A549 (cell line): ENCODE measurements around the gene PLIN4. TPM values are rescaled to one million over a fixed set of nuclear protein-coding genes. Genes with fewer than 3 reads are reported as not detected.

Experiments used
- ATAC-seq, 2 experiments: fragments of 200-7000 bp in 1 of 2; fragments of >200 bp in 1 of 2; cut with Nextera tagmentation in 1 of 2; cut with Tn5 transposase in 1 of 2; 3 replicates each; pipeline versions ENCODE4 v1.8.0 to v1.9.1; 2018 to 2020; ENCODE audit warnings: mild to moderate bottlenecking in 1 of 2, moderate library complexity in 1 of 2
- CTCF ChIA-PET: fragments of 300-600 bp; sonication (Branson Sonifier 250); formaldehyde crosslinking; extraction: SDS; loops from one replicate; lab custom pipeline; 2021; ENCODE audit warnings: antibody characterized with exemption, inconsistent platforms; lab: Yijun Ruan, JAX
- POLR2A ChIA-PET: fragments of 350-600 bp; formaldehyde crosslinking; extraction: SDS; loops from one replicate; lab custom pipeline; 2021; ENCODE audit warnings: antibody characterized with exemption, inconsistent platforms; lab: Yijun Ruan, JAX
- DNase-seq, 2 experiments: peaks; one replicate each; pipeline versions ENCODE4 v3.0.0 to v3.0.0-alpha.2; 2011 to 2016; ENCODE audit warnings: low read depth in 1 of 2, low spot score in 1 of 2
- FAIRE-seq: peaks from 2 replicates; lab custom pipeline; 2011; peaks lifted over from hg19 to GRCh38; lab: Jason Lieb, UNC
- H3K27ac ChIP-seq, 2 experiments: fragments of >200 bp; sonication (Bioruptor Twin); formaldehyde crosslinking; 3 replicates each; pipeline ENCODE4 v1.5.1; 2016 to 2017
- H3K4me1 ChIP-seq: fragments of >200 bp; sonication (Bioruptor Twin); formaldehyde crosslinking; 3 replicates; pipeline ENCODE4 v1.6.1; 2016
- H3K4me2 ChIP-seq: fragments of >200 bp; sonication (Bioruptor Twin); formaldehyde crosslinking; 3 replicates; pipeline ENCODE4 v1.6.1; 2016
- H3K4me3 ChIP-seq: fragments of >200 bp; sonication (Bioruptor Twin); formaldehyde crosslinking; 3 replicates; pipeline ENCODE4 v1.5.1; 2016
- H3K9me3 ChIP-seq: fragments of >200 bp; sonication (Bioruptor Twin); formaldehyde crosslinking; 3 replicates; pipeline ENCODE4 v1.6.1; 2016
- ATOH8 ChIP-seq: fragments of 250-450 bp; sonication (Bioruptor Pico); IDR thresholded peaks from 2 replicates; pipeline ENCODE4 v1.5.0; 2020; ENCODE audit warnings: low read depth, mild to moderate bottlenecking, moderate library complexity
- BHLHE40 ChIP-seq: IDR thresholded peaks from 2 replicates; pipeline ENCODE4 v1.6.1; 2012; ENCODE audit warnings: low read depth, low read length, inconsistent platforms
- CBX8 ChIP-seq: fragments of 200-600 bp; sonication (generic); IDR thresholded peaks from 2 replicates; pipeline ENCODE4 v1.6.1; 2016
- CHD2 ChIP-seq: fragments of 150-350 bp; IDR thresholded peaks from 2 replicates; pipeline ENCODE4 v1.6.1; 2014; ENCODE audit warnings: low read length; ENCODE audit not compliant: partially characterized antibody
- CHD4 ChIP-seq: fragments of 200-600 bp; sonication (generic); IDR thresholded peaks from 2 replicates; pipeline ENCODE4 v1.6.1; 2016; ENCODE audit warnings: antibody characterized with exemption, mild to moderate bottlenecking, borderline replicate concordance
- FOSL2 ChIP-seq, 2 experiments: fragments of 450-650 bp in 1 of 2; fragments of >200 bp in 1 of 2; sonication (Bioruptor Twin) in 1 of 2; formaldehyde crosslinking; IDR thresholded peaks; 2 replicates each; pipeline versions ENCODE4 v1.5.0 to v1.6.1; 2016 to 2020; ENCODE audit warnings: mild to moderate bottlenecking in 1 of 2, moderate library complexity in 1 of 2
- HDAC2 ChIP-seq: fragments of 200-600 bp; sonication (generic); IDR thresholded peaks from 2 replicates; pipeline ENCODE4 v1.6.1; 2016
- HMGXB4 ChIP-seq: fragments of 250-450 bp; sonication (Bioruptor Pico); IDR thresholded peaks from 2 replicates; pipeline ENCODE4 v1.5.0; 2021; ENCODE audit warnings: mild to moderate bottlenecking, moderate library complexity, borderline replicate concordance
- HOXB13 ChIP-seq: fragments of 250-450 bp; sonication (Bioruptor Pico); IDR thresholded peaks from 2 replicates; pipeline ENCODE4 v1.5.0; 2020; ENCODE audit warnings: low read depth, mild to moderate bottlenecking, moderate library complexity
- JUNB ChIP-seq: fragments of >200 bp; sonication (Bioruptor Twin); formaldehyde crosslinking; IDR thresholded peaks from 2 replicates; pipeline ENCODE4 v1.6.1; 2016
- KDM1A ChIP-seq: fragments of 200-600 bp; sonication (generic); IDR thresholded peaks from 2 replicates; pipeline ENCODE4 v1.6.1; 2016; ENCODE audit warnings: low read depth, mild to moderate bottlenecking
- NPAS2 ChIP-seq: fragments of 250-450 bp; sonication (Bioruptor Pico); IDR thresholded peaks from 2 replicates; pipeline ENCODE4 v1.8.0; 2022; ENCODE audit warnings: mild to moderate bottlenecking, moderate library complexity, borderline replicate concordance
- PHF8 ChIP-seq: fragments of 200-600 bp; sonication (generic); IDR thresholded peaks from 2 replicates; pipeline ENCODE4 v1.6.1; 2016; ENCODE audit warnings: low read depth, mild to moderate bottlenecking, antibody characterized with exemption, moderate library complexity, borderline replicate concordance
- POLR2A ChIP-seq: IDR thresholded peaks from 2 replicates; pipeline ENCODE4 v1.6.1; 2012; ENCODE audit warnings: mild to moderate bottlenecking, low read length
- RARB ChIP-seq: fragments of 250-450 bp; sonication (Bioruptor Pico); IDR thresholded peaks from 2 replicates; pipeline ENCODE4 v1.8.0; 2021; ENCODE audit warnings: mild to moderate bottlenecking, moderate library complexity
- RCOR1 ChIP-seq: fragments of 150-350 bp; IDR thresholded peaks from 2 replicates; pipeline ENCODE4 v1.6.1; 2014; ENCODE audit warnings: antibody characterized with exemption, low read length, low read depth
- REST ChIP-seq: fragments of 200-600 bp; sonication (generic); IDR thresholded peaks from 2 replicates; pipeline ENCODE4 v1.6.1; 2016; ENCODE audit warnings: antibody characterized with exemption, mild to moderate bottlenecking, moderate library complexity
- RFX5 ChIP-seq: fragments of 450-650 bp; IDR thresholded peaks from 2 replicates; pipeline ENCODE4 v1.7.1; 2014; ENCODE audit warnings: antibody characterized with exemption, mild to moderate bottlenecking, moderate library complexity
- RNF2 ChIP-seq: fragments of 200-600 bp; sonication (generic); IDR thresholded peaks from 2 replicates; pipeline ENCODE4 v1.6.1; 2016; ENCODE audit warnings: low read depth, mild to moderate bottlenecking, antibody characterized with exemption, moderate library complexity, borderline replicate concordance
- ZC3H11A ChIP-seq: fragments of 450-650 bp; IDR thresholded peaks from 2 replicates; pipeline ENCODE4 v1.6.1; 2014; ENCODE audit warnings: antibody characterized with exemption, mild to moderate bottlenecking
- ZFP36 ChIP-seq: fragments of 450-650 bp; IDR thresholded peaks from 2 replicates; pipeline ENCODE4 v1.6.1; 2014; ENCODE audit warnings: borderline replicate concordance; ENCODE audit not compliant: partially characterized antibody
- WGBS: methylation state at CpG from one replicate; pipeline ENCODE4 v1.1.6; 2017; ENCODE audit errors: missing lambda C conversion rate; 5-methylcytosine and 5-hydroxymethylcytosine counted together
- polyA plus RNA-seq, 4 experiments: library from polyadenylated mRNA; depleted of rRNA in 3 of 4; stranded (reverse); fragments of >200 nt; fragmentation: RNase III in 1 of 4; extraction: RNeasy Plus Mini Kit Qiagen cat#74134 plus additional on column Dnase treatment in 1 of 4; gene quantifications; 2 replicates in 3 of 4; 3 replicates in 1 of 4; pipeline ENCODE4 v1.2.3, GENCODE V29; 2011 to 2017

PLIN4 gene
- polyA plus RNA-seq, 2 of the 4 experiments (the other 2 are of a cell fraction): 0.04 to 0.23 TPM

DNA sequence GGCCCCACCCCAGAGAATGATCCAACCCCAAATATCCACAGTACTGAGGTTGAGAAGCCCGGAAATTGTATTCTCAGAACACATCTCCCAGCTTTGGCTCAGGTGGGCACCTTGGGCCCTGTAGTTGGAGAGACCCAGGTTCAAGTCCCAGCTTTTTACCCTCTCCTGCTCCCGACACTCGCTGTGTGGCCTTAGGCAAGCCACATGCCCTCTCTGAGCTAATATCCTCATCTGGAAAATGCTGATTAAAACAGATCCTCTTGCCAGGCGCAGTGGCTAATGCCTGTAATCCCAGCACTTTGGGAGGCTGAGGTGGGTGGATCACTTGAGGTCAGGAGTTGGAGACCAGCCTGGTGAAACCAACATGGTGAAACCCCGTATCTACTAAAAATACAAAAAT is 2.6 kb downstream of the PLIN4 start:
- H3K4me1 ChIP-seq: peaks cover 10% of the 10 kb centered on the region
- TF ChIP-seq ZFP36: peak; percentile 49
- no peak for TF ChIP-seq KDM1A
- TF ChIP-seq, all 56 proteins: peak for 1
- DNase-seq (no peak), FAIRE-seq (no peak), ATAC-seq (no peak)
- CTCF ChIA-PET: interaction anchor here (2.3 to 2.6 kb wide), 2 partner anchors 9 to 121 kb away, joined by 10 to 12 read pairs; no protein-coding TSS in a partner anchor
- POLR2A ChIA-PET: no interaction called here
- H3K4me2 ChIP-seq: no peak overlapping the region
- 95% methylated on average over 5 of the region's 5 CpGs for WGBS
- no peak overlapping the region for H3K27ac ChIP-seq
- H3K4me3 ChIP-seq: no peak overlapping the region
- H3K9me3 ChIP-seq: no peaks in the 10 kb centered on the region

- FAIRE-seq (no peak), DNase-seq (no peak), ATAC-seq (no peak)
- CTCF ChIA-PET: interaction anchor here (1.4 to 1.6 kb wide), 2 partner anchors 10 to 12 kb away, joined by 7 to 9 read pairs; no protein-coding TSS in a partner anchor
- POLR2A ChIA-PET: no interaction called here
- WGBS: 100% methylated on average over 3 of the region's 17 CpGs
- Histone ChIP-seq H3K27ac (no peak overlapping the region), H3K4me1 (peaks cover 10% of the 10 kb centered on the region), H3K4me2 (no peak overlapping the region), H3K4me3 (no peak overlapping the region), H3K9me3 (no peaks in the 10 kb centered on the region)
- no peak for TF ChIP-seq RCOR1
- TF ChIP-seq CBX8: no peak
- no peak for TF ChIP-seq ATOH8 (CRISPR knock-in tag)
- no peak for TF ChIP-seq CHD4
- TF ChIP-seq NPAS2 (CRISPR knock-in tag): no peak
- no peak for TF ChIP-seq RFX5
- no peak for TF ChIP-seq CHD2
- no peak for TF ChIP-seq ZC3H11A
- no peak for TF ChIP-seq FOSL2 (IDR thresholded peaks at IDR 0.05)
- TF ChIP-seq FOSL2 (CRISPR knock-in tag; IDR thresholded peaks at IDR 0.05): no peak
- TF ChIP-seq KDM1A: no peak
- no peak for TF ChIP-seq PHF8
- no peak for TF ChIP-seq JUNB
- no peak for TF ChIP-seq ZFP36
- TF ChIP-seq HOXB13 (CRISPR knock-in tag): no peak
- no peak for TF ChIP-seq REST
- TF ChIP-seq POLR2A: no peak
- no peak for TF ChIP-seq HMGXB4 (CRISPR knock-in tag)
Measured at GRCh38 chr19:4513248-4513647, 5.0 kb downstream of the PLIN4 start.

GRCh38 chr19:4512070-4512469 is 6.2 kb downstream of the PLIN4 start:
- no peak for ATAC-seq
- Histone ChIP-seq H3K4me3 (no peak overlapping the region), H3K4me2 (no peak overlapping the region), H3K27ac (no peak overlapping the region), H3K9me3 (no peaks in the 10 kb centered on the region), H3K4me1 (peaks cover 8% of the 10 kb centered on the region)
- POLR2A ChIA-PET: no interaction called here
- CTCF ChIA-PET: no interaction called here
- TF ChIP-seq BHLHE40: no peak
- no peak for TF ChIP-seq RCOR1
- TF ChIP-seq RARB (CRISPR knock-in tag): no peak
- TF ChIP-seq HDAC2: no peak
- no peak for TF ChIP-seq JUNB
- TF ChIP-seq CHD2: no peak
- TF ChIP-seq RNF2: no peak
- TF ChIP-seq ZC3H11A: no peak
- WGBS: 55% methylated on average over 16 of the region's 17 CpGs
- no peak for FAIRE-seq
- DNase-seq: no peak
